ENCODE data around the gene SFRP2.

Gene SFRP2

DNA sequence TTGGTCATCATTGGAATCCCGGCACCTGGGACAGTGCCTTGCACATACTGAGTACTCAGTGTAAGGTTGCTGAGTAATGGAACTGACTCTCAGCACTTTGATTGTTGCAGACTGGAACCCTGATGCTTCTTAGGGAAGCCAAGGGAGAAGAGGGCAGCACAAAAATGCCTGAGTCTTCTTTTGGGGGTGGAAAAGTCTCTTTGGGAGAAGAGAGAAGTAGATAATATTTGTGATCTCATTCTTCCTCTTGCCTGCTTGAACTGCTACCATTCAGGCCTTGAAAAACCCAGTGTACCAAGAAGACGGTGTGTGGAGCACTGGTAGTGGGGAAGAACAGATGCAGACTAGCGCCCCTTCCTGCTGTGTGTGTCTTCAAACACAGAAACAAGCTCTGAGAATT lies 12.3 kb downstream of the SFRP2 start:
- Histone ChIP-seq H3K9me3 (no peaks in the 10 kb centered on the region), H3K27me3 (peaks cover 28% of the 10 kb centered on the region), H3K4me1 (no peaks in the 10 kb centered on the region), H3K36me3 (no peaks in the 10 kb centered on the region), H3K4me3 (ENCODE audit: low read depth, low read length) (no peak overlapping the region)
- DNase-seq, result no peak
- TF ChIP-seq, protein P1, sequence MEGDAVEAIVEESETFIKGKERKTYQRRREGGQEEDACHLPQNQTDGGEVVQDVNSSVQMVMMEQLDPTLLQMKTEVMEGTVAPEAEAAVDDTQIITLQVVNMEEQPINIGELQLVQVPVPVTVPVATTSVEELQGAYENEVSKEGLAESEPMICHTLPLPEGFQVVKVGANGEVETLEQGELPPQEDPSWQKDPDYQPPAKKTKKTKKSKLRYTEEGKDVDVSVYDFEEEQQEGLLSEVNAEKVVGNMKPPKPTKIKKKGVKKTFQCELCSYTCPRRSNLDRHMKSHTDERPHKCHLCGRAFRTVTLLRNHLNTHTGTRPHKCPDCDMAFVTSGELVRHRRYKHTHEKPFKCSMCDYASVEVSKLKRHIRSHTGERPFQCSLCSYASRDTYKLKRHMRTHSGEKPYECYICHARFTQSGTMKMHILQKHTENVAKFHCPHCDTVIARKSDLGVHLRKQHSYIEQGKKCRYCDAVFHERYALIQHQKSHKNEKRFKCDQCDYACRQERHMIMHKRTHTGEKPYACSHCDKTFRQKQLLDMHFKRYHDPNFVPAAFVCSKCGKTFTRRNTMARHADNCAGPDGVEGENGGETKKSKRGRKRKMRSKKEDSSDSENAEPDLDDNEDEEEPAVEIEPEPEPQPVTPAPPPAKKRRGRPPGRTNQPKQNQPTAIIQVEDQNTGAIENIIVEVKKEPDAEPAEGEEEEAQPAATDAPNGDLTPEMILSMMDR (IDR thresholded peaks at IDR 0.05; ENCODE audit: low read depth, low read length), result no peak

DNA sequence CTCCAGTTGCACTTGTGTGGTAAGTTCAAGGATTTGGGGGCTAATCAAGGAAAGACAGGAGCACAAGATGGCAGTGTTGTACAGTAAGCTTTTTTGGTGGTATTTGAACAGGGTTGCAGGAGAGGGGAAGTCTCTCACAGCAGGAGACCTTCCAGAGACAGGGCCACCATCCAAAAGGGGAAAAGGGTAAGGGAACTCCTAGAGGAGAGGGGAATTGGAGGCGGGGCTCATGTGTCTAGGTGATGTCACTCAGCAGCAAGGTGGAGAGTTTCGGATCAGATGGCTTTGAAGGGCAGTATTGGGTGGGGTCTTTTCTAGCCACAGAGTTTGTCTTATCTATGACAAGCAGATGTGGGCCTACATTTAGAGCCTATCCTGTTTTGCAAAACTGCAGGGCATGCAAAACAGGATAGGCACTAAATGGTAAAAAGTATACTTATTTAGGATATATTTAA lies 15.6 kb downstream of the SFRP2 start:
- no peaks in the 10 kb centered on the region for H3K4me1 ChIP-seq
- peaks cover 13% of the 10 kb centered on the region; the same call in 1 of the 2 replicates for H3K27me3 ChIP-seq
- no peak overlapping the region for H3K4me3 ChIP-seq (ENCODE audit: low read depth, low read length)
- TF ChIP-seq, protein P1 (IDR thresholded peaks at IDR 0.05; ENCODE audit: low read depth, low read length), result peak; percentile 32; the same call in 1 of the 2 replicates
- no peak for DNase-seq
- H3K9me3 ChIP-seq, result no peaks in the 10 kb centered on the region
- no peaks in the 10 kb centered on the region for H3K36me3 ChIP-seq

DNA sequence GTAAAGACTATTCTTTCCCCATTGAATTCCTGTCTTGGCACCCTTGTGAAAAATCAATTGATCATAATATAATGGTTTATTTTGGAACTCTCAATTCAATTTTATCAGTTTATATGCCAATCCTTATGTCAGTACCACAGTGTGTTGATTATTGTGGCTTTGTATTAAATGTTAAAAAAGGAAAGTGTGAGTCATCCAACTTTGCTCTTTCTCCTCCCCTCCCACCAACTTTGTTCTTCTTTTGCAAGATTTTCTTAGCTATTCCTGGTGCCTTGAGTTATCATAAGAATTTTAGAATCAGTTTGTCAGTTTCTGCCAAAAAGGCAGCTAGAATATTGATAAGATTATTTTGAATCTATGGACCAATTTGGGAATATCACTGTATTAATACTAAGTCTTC lies 17.8 kb downstream of the SFRP2 start:
- no peaks in the 10 kb centered on the region for H3K36me3 ChIP-seq

DNA sequence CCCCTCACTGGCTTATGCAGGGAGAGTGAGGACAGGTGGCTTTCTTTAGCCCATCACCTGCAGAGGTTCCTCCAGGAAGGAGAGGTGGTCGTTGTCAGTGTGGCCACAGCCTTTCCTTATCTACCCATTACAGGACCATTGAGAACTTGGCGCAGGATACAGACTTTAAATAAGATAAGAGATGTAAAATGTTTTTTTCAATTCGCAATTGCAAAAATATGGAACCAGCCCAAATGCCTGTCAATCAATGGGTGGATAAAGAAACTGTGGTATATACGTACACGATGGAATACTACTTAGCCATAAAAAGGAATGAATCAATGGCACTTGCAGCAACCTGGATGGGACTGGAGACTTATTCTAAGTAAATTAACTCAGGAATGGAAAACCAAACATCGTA lies 22.1 kb downstream of the SFRP2 start:
- Histone ChIP-seq H3K9me3 (no peaks in the 10 kb centered on the region), H3K4me3 (ENCODE audit: low read depth, low read length) (no peak overlapping the region), H3K4me1 (no peaks in the 10 kb centered on the region), H3K27me3 (0 out of 2 replicates have a peak, but pooled peaks cover under 1% of the 10 kb centered on the region), H3K36me3 (no peaks in the 10 kb centered on the region)
- no peak for DNase-seq
- TF ChIP-seq, protein P1 (IDR thresholded peaks at IDR 0.05; ENCODE audit: low read depth, low read length), result no peak

More for the DNA sequence above, 17.8 kb downstream of the SFRP2 start:
- TF ChIP-seq, protein P1 (IDR thresholded peaks at IDR 0.05; ENCODE audit: low read depth, low read length), result no peak
- Histone ChIP-seq H3K4me1 (no peaks in the 10 kb centered on the region), H3K27me3 (peaks cover 13% of the 10 kb centered on the region; the same call in 1 of the 2 replicates), H3K9me3 (no peaks in the 10 kb centered on the region), H3K4me3 (ENCODE audit: low read depth, low read length) (no peak overlapping the region)
- no peak for DNase-seq

DNA sequence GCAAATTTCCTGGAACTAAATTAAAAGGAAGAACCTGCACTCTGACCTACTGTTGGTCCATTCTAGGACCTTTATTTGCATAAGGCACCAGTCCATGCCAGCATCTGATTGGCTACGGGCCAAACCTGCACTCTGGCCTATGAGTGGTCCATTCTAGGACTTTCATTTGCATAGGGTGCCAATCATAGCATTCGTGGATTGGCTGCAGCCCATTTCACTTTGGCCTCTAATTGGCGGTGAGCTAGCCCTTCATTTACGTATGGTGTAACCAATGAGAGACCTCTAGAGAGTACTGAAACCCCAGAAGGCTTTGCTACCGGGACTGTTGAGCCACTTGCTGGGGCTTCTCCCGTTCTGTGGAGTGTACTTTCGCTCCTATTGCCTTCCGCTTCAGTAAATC lies 23.0 kb downstream of the SFRP2 start:
- no peaks in the 10 kb centered on the region for H3K36me3 ChIP-seq
- H3K4me3 ChIP-seq (ENCODE audit: low read depth, low read length), result no peak overlapping the region
- H3K9me3 ChIP-seq, result no peaks in the 10 kb centered on the region
- no peaks in the 10 kb centered on the region for H3K4me1 ChIP-seq
- H3K27me3 ChIP-seq, result no peaks in the 10 kb centered on the region
- TF ChIP-seq, protein P1 (IDR thresholded peaks at IDR 0.05; ENCODE audit: low read depth, low read length), result no peak
- DNase-seq, result peak; percentile 79

DNA sequence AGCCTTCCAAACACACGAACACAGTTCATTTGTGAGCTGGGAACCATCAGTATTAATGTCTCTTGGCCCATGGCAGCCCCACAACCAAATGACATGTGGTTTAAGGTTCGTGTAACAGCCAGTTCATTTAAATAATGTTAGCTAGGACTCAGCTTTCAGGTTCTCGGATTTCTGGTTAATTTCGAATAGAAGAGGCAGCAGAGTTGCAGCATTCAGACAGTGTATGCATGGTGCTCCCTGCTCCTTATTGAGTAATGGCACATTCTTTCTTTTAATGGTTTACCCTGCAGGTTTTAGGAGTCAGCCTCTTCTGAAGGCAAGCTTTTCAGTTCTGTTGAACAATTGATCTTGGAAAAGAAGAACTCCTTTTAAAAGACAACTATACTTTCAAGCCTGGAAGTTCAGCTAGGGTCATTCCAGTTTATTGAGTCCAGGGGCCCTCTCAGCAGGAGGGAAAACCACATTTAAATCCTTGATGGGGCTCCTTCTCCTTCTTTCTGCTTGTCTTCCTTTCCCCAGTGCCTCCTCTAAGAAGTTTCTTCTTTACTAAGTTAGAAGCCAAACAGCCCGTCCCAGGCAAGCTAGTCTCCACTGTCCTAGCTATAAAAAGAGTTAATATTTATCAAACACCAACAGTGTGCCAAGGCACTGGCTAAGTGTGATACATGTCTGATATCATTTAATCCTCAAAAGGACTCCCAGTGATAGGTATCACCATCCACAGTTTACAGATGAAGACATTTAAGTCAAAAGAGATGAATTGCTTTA lies 24.1 kb downstream of the SFRP2 start:
- Histone ChIP-seq H3K4me1 (no peaks in the 10 kb centered on the region), H3K4me3 (ENCODE audit: low read depth, low read length) (no peak overlapping the region), H3K36me3 (no peaks in the 10 kb centered on the region), H3K27me3 (no peaks in the 10 kb centered on the region), H3K9me3 (no peaks in the 10 kb centered on the region)
- DNase-seq, result no peak
- TF ChIP-seq, protein P1 (IDR thresholded peaks at IDR 0.05; ENCODE audit: low read depth, low read length), result no peak
